BLaER1 treated with 17β-estradiol and CSF1 and Interleukin-3, amounts not matched to agents 10 nM and 100 nM (cell line): ENCODE data around the gene SHISA6.

ENCODE experiments used
- H3K27ac ChIP-seq, 11 experiments: shearing (Covaris generic); formaldehyde crosslinking; 2 replicates each; pipeline ENCODE4 v1.8.1; 2022
- H3K27me3 ChIP-seq, 11 experiments: shearing (Covaris generic); formaldehyde crosslinking; 2 replicates each; pipeline ENCODE4 v1.8.1; 2022
- H3K36me3 ChIP-seq, 11 experiments: shearing (Covaris generic); formaldehyde crosslinking; 2 replicates each; pipeline ENCODE4 v1.8.1; 2022
- H3K4me1 ChIP-seq, 10 experiments: shearing (Covaris generic); formaldehyde crosslinking; 2 replicates each; pipeline ENCODE4 v1.8.1; 2022
- H3K4me2 ChIP-seq, 11 experiments: shearing (Covaris generic); formaldehyde crosslinking; 2 replicates each; pipeline ENCODE4 v1.8.1; 2022
- H3K4me3 ChIP-seq, 10 experiments: shearing (Covaris generic); formaldehyde crosslinking; 2 replicates each; pipeline ENCODE4 v1.8.1; 2022
- H3K9ac ChIP-seq, 11 experiments: shearing (Covaris generic); formaldehyde crosslinking; 2 replicates each; pipeline ENCODE4 v1.8.1; 2022
- H3K9me3 ChIP-seq, 11 experiments: shearing (Covaris generic); formaldehyde crosslinking; replicated peaks in 1 of 11; 2 replicates each; pipeline ENCODE4 v1.8.1; 2022
- H4K20me1 ChIP-seq, 11 experiments: shearing (Covaris generic); formaldehyde crosslinking; 2 replicates each; pipeline ENCODE4 v1.8.1; 2022
- Cebpa-rat ChIP-seq, 11 experiments: shearing (Covaris generic); IDR thresholded peaks; 2 replicates each; pipeline ENCODE4 v1.8.1; 2022

Gene SHISA6

DNA sequence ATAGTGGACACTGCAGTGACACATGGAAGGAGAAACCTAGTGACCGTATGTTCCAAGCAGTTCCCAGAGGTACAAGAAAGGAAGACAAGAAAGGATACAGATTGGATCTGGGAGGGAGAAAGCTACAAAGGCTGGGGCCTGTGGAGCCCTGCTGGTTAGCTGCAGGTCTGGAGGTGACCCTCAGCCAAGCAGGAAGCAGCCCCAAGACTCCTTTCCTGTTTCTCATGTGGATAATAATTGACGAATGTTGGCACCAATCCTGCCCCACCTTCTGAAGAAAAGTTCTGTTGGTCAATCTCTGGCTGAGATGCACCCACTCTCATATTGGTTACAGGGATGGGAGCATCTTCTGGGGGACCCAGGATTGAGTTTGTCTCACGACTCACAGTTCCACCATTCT lies 99.8 kb downstream of the SHISA6 start:
- H3K9ac ChIP-seq, result no peak overlapping the region
- no peak overlapping the region for H3K27ac ChIP-seq
- H3K4me3 ChIP-seq, result no peak overlapping the region
- TF ChIP-seq Cebpa-rat (IDR thresholded peaks at IDR 0.05), result no peak
- H4K20me1 ChIP-seq, result no peaks in the 10 kb centered on the region
- no peaks in the 10 kb centered on the region for H3K36me3 ChIP-seq
- no peaks in the 10 kb centered on the region for H3K9me3 ChIP-seq
- H3K4me2 ChIP-seq, result no peak overlapping the region
- H3K27me3 ChIP-seq, result no peaks in the 10 kb centered on the region
- H3K4me1 ChIP-seq, result no peaks in the 10 kb centered on the region

DNA sequence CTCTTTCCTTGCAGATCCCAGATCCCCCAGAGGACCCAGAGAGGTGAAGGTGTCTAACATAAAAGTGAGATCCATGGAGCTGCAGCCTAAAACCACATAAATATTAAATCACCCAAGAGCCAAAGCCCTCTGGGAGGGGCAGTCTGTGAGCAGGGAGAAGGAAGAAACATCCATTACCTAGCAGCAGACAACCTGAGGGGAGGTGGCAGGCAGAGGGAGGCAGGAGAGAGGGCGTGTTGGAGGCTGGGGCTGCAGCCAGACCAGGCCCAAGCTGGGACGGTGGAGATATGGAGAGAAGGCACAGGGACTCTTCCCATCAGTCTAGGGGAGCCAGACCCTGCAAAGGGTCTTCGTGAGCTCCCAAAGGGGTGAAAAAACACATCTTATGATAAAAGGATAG lies 101.1 kb downstream of the SHISA6 start:
- no peak overlapping the region for H3K4me3 ChIP-seq
- no peak overlapping the region for H3K9ac ChIP-seq
- no peak for TF ChIP-seq Cebpa-rat (IDR thresholded peaks at IDR 0.05)
- no peaks in the 10 kb centered on the region for H3K9me3 ChIP-seq
- no peaks in the 10 kb centered on the region for H4K20me1 ChIP-seq
- no peaks in the 10 kb centered on the region for H3K27me3 ChIP-seq
- no peak overlapping the region for H3K4me2 ChIP-seq
- no peaks in the 10 kb centered on the region for H3K4me1 ChIP-seq
- no peaks in the 10 kb centered on the region for H3K36me3 ChIP-seq
- H3K27ac ChIP-seq, result no peak overlapping the region

DNA sequence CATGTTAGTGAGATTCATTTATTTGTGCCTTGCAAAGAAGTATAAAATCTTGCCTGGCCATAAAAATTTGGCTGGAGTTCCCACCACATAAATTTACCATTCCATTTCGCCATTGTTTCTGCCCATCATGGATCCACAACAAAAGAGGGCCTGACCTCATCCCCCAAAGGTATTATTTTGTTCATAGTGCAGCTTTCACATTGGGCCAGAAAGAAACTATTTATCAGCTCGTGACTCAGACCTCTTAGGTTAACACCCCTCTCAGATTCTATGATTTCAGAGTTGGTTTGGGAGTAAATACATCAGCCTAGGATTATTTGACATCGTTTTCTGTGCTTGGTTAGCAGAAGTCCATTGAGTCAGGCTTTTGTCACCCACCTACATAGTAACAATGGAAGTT lies 108.1 kb downstream of the SHISA6 start:
- no peak overlapping the region for H3K9ac ChIP-seq
- no peak overlapping the region for H3K27ac ChIP-seq
- H4K20me1 ChIP-seq, result no peaks in the 10 kb centered on the region
- H3K4me2 ChIP-seq, result no peak overlapping the region
- H3K4me3 ChIP-seq, result no peak overlapping the region
- no peaks in the 10 kb centered on the region for H3K27me3 ChIP-seq
- no peaks in the 10 kb centered on the region; a peak in 2 of 22 replicates for H3K9me3 ChIP-seq
- H3K4me1 ChIP-seq, result no peaks in the 10 kb centered on the region
- no peaks in the 10 kb centered on the region for H3K36me3 ChIP-seq
- TF ChIP-seq Cebpa-rat (IDR thresholded peaks at IDR 0.05), result no peak

DNA sequence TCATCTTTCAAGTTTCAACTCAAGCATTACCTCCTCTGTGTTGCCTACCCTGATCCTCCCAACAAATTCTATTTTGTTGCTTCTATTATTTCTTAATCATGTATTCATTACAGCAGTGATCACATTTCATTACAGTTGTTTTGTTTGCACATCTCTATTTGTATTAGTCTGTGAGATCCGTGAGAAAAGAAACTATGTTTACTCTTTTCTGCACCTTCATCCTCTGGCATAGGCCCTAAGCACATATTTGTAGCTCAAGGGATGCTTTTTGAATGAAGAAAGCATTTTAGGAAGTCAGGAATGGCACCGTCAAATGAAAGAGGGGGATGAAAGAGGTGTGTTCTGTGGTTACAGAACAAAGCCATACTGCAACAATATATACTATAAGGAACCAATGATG lies 110.5 kb downstream of the SHISA6 start:
- TF ChIP-seq Cebpa-rat (IDR thresholded peaks at IDR 0.05), result no peak
- Histone ChIP-seq H3K4me3 (no peak overlapping the region), H3K9me3 (no peaks in the 10 kb centered on the region; a peak in 2 of 22 replicates), H3K27ac (no peak overlapping the region), H3K27me3 (no peaks in the 10 kb centered on the region), H3K4me2 (no peak overlapping the region), H3K9ac (no peak overlapping the region), H3K36me3 (no peaks in the 10 kb centered on the region), H3K4me1 (no peaks in the 10 kb centered on the region), H4K20me1 (no peaks in the 10 kb centered on the region)

DNA sequence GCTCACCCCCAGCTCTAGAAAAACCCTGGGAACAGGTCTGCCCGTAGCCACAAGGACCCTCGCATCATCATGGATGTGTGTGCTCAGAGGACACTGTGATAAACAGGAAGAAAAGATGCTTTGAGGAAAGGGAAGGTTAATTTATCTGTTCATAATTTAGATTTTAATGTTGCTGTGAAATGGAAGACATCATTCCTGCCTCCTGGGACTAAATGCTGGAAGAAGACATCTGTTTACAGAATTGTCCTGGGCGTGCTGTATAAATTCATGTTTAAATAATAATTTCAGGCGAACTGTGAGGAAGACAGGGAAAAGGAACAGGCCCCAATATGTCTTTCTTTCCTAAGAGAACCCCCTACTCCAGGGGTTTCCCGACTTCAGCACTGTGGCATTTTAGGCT lies 112.6 kb downstream of the SHISA6 start:
- no peak overlapping the region for H3K27ac ChIP-seq
- no peaks in the 10 kb centered on the region for H4K20me1 ChIP-seq
- no peaks in the 10 kb centered on the region for H3K36me3 ChIP-seq
- no peaks in the 10 kb centered on the region; a peak in 2 of 22 replicates for H3K9me3 ChIP-seq
- TF ChIP-seq Cebpa-rat (IDR thresholded peaks at IDR 0.05), result no peak
- H3K4me1 ChIP-seq, result no peaks in the 10 kb centered on the region
- no peak overlapping the region for H3K9ac ChIP-seq
- no peaks in the 10 kb centered on the region for H3K27me3 ChIP-seq
- no peak overlapping the region for H3K4me3 ChIP-seq
- no peak overlapping the region for H3K4me2 ChIP-seq

DNA sequence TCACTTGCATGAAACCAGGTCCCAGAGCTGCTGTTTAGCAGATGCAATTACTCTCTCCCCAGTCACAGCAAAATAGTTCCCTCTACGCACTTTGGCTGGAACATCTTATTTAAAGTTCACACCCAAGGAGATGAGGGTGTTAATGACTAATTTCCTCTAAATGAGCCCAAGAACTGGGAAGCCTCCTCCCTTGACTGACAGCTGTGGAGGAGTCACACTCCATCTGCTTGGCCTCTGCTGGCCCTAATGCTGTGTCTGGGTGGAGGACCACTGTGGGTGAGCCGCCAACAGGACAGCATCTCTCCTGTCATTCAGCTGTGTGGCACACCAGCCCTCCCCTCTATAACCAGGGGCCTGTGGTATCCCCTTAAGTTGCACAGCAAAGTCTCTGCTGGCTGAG lies 115.4 kb downstream of the SHISA6 start:
- H4K20me1 ChIP-seq, result no peaks in the 10 kb centered on the region
- H3K9me3 ChIP-seq, result no peaks in the 10 kb centered on the region; a peak in 1 of 22 replicates
- no peaks in the 10 kb centered on the region for H3K27me3 ChIP-seq
- H3K27ac ChIP-seq, result no peak overlapping the region
- H3K4me1 ChIP-seq, result no peaks in the 10 kb centered on the region
- no peaks in the 10 kb centered on the region for H3K36me3 ChIP-seq
- TF ChIP-seq Cebpa-rat (IDR thresholded peaks at IDR 0.05), result no peak
- H3K4me3 ChIP-seq, result no peak overlapping the region
- H3K4me2 ChIP-seq, result no peak overlapping the region
- H3K9ac ChIP-seq, result no peak overlapping the region

DNA sequence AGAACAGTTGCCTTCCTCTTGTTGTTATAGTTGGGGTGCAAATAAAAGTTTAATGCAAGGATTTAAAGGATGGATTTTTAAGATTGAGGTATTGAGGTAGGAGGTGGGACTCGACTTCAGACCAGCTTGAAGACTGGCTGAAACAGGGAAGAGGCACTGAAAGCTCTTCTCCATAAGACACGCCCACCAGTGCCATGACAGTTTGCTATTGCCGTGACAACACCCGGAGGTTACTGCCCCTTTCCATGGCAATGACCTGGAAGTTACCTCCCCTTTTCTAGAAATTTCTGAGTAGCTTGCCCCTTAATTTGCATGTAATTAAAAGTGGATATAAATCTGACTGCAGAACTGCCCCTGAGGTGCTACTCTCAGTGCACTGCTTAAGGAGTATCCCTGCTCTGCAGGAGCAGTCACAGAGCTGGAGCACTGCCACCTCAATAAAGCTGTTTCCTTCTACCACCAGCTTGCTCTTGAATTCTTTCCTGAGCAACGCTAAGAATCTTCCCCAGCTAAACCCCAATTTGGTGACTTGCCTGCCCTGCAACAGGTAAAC lies 122.6 kb downstream of the SHISA6 start:
- H3K9me3 ChIP-seq, result no peaks in the 10 kb centered on the region
- H3K27me3 ChIP-seq, result no peaks in the 10 kb centered on the region
- H3K9ac ChIP-seq, result no peak overlapping the region
- H3K4me1 ChIP-seq, result no peaks in the 10 kb centered on the region
- no peak for TF ChIP-seq Cebpa-rat (IDR thresholded peaks at IDR 0.05)
- no peaks in the 10 kb centered on the region for H4K20me1 ChIP-seq
- no peak overlapping the region for H3K4me3 ChIP-seq
- no peaks in the 10 kb centered on the region for H3K36me3 ChIP-seq
- H3K27ac ChIP-seq, result no peak overlapping the region
- H3K4me2 ChIP-seq, result no peak overlapping the region

DNA sequence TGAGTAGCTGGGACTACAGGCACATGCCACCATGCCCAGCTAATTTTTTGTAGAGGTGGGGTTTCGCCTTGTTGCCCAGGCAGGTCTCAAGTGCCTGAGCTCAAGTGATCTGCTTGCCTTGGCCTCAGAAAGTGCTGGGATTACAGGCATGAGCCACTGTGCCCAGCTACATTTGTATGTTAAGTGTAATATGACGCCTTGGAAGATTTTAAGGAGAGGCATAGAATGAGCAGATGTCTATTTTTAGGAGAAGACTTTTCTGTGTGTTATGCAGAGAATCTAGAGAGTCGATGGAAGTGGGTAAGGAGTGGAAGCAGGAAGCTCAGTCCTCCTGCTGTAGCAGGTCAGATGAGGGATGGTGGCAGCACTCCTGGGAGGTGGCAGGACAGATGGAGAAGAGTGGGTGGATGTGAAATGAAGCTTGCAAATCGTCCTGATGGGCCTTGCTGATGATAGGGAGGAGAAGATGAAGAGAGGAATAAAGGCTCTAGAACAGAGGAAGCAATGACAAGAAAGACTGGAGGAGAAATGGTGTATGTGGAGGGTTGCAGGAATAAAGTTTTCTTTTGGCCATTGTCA lies 125.3 kb downstream of the SHISA6 start:
- no peaks in the 10 kb centered on the region for H3K9me3 ChIP-seq
- H4K20me1 ChIP-seq, result no peaks in the 10 kb centered on the region
- no peak overlapping the region for H3K9ac ChIP-seq
- no peaks in the 10 kb centered on the region for H3K36me3 ChIP-seq
- no peak overlapping the region for H3K4me3 ChIP-seq
- no peak overlapping the region for H3K4me2 ChIP-seq
- TF ChIP-seq Cebpa-rat (IDR thresholded peaks at IDR 0.05), result no peak
- H3K27ac ChIP-seq, result no peak overlapping the region
- H3K4me1 ChIP-seq, result no peaks in the 10 kb centered on the region
- no peaks in the 10 kb centered on the region for H3K27me3 ChIP-seq

DNA sequence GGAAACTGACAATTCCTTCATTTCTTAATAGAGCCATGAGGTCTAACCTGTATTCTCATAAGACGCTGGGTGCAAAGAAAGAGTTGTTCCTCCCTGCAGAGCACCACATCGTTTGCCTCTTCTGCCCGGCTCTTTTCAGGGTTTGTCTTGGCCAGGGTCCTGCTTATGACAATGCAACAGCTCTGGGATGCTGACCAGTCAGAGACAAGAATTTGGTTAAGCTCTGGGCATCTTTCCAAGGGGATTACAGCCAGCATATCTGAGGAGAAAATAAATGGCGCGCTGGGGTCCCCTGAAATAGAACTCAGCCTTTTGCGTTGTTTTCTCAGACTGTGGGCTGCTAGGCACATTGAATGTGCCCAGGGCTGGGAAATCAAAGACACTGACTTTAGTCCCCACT lies 128.6 kb downstream of the SHISA6 start:
- Histone ChIP-seq H4K20me1 (no peaks in the 10 kb centered on the region), H3K27me3 (no peaks in the 10 kb centered on the region), H3K4me2 (no peak overlapping the region), H3K9ac (no peak overlapping the region), H3K36me3 (no peaks in the 10 kb centered on the region), H3K4me3 (no peak overlapping the region), H3K27ac (no peak overlapping the region), H3K4me1 (no peaks in the 10 kb centered on the region), H3K9me3 (no peaks in the 10 kb centered on the region)
- no peak for TF ChIP-seq Cebpa-rat (IDR thresholded peaks at IDR 0.05)

DNA sequence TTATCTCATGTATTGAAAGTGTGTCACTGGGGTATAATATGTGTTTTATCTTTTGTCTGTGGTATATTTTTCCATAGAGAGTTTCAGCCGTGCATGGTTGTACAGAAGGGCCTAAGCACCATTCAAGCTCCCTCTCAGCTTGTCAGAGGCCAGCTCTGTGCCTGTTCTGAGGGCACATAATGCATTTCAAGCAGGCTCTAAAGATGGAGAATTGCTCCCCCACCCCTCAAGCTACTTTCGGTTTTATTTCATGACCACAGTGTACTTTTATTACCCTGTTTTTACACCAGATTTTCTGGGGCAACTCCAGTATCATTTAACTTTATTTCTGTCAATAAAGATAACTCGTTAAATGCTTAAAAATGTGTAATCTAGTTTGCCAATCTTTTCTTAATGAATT lies 131.7 kb downstream of the SHISA6 start:
- Histone ChIP-seq H3K4me1 (no peaks in the 10 kb centered on the region), H3K4me2 (no peak overlapping the region)

More for the DNA sequence above, 131.7 kb downstream of the SHISA6 start:
- H3K9ac ChIP-seq, result no peak overlapping the region
- no peaks in the 10 kb centered on the region for H3K36me3 ChIP-seq
- TF ChIP-seq Cebpa-rat (IDR thresholded peaks at IDR 0.05), result no peak
- no peaks in the 10 kb centered on the region for H3K9me3 ChIP-seq
- no peaks in the 10 kb centered on the region for H4K20me1 ChIP-seq
- H3K4me3 ChIP-seq, result no peak overlapping the region
- no peak overlapping the region for H3K27ac ChIP-seq
- H3K27me3 ChIP-seq, result no peaks in the 10 kb centered on the region
